Ishikawa (cell line): ENCODE results near the gene ZCCHC17.

Experiments
- CREB1 ChIP-seq: IDR thresholded peaks from 2 replicates; pipeline ENCODE4 v1.6.1; 2012; ENCODE audit warnings: low read depth
- EGR1 ChIP-seq: IDR thresholded peaks from 2 replicates; pipeline ENCODE4 v1.6.1; 2012
- EP300 ChIP-seq: IDR thresholded peaks from 2 replicates; pipeline ENCODE4 v1.6.1; 2012; ENCODE audit warnings: borderline replicate concordance
- FOXM1 ChIP-seq: IDR thresholded peaks from 2 replicates; pipeline ENCODE4 v1.6.1; 2012; ENCODE audit warnings: low read depth, borderline replicate concordance
- NFIC ChIP-seq: IDR thresholded peaks from 2 replicates; pipeline ENCODE4 v1.6.1; 2012
- TEAD4 ChIP-seq: IDR thresholded peaks from 2 replicates; pipeline ENCODE4 v1.6.1; 2012

DNA sequence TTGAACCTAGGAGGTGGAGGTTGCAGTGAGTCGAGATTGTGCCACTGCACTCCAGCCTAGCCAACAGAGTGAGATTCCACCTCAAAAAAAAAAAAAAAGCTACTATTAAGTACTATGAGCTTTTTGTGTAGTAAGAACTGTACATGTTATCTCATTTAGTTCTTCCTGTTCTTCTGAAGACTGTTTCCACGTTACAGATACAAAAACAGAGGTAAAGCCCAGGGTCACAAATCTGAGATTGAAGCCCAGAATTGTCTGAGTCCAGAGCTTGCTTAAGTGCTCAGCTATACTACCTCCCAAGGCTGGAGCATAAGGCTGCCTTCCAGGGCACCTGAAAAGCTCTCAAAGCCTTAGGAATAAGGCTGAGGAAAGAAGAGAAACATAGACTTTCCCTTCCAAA lies 73.2 kb downstream of the ZCCHC17 start:
- TF ChIP-seq FOXM1, result no peak
- no peak for TF ChIP-seq TEAD4
- no peak for TF ChIP-seq NFIC
- no peak for TF ChIP-seq EP300
- TF ChIP-seq CREB1, result no peak
- no peak for TF ChIP-seq EGR1
